Measurements from ENCODE around the gene STMP1.
"Not testable (repeated sequence)": the region's sequence is repeated elsewhere in the genome, so short reads cannot be mapped to it uniquely, and the experiment has no call there.

Gene STMP1

DNA sequence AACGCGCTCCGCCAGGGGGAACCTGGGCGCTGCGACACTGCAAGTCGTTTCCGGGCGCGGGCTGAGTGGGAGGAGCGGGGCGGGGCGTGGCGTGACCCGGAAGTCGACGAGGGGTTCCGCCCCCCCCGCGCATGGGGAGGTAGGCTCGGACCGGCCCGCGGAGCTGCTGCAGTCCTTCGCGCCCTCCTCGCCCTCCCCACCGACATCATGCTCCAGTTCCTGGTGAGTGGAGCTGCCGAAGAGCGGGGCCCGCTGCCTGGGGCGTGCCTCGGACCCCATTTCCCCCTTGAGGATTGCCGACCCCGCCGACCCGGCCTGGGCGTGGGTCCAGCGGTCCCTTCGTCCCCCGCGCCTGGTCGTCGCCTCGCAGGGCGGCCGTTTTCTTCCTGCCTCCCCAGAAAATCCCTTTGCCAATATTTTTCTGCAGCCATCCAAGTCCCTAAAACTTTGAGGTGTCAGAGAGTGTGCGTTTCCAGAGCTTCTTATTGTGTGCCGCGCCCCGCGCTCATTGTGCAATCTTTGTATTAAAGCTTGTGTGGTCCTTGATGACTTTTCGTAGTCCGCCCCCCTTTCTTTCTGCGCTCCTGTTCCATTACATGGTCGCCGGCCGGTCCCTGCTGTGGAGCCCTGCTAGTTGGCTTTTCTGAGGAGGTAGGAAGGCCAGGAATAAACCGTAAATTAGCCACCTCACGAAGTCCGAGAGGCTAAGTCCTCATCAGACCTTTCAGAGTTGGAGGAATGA lies at the start of gene STMP1:
Gene STMP1, plus strand, starts transcription at position 142 of the 742 bp plus-strand sequence.
- peak; percentile 84 for DNase-seq

DNA sequence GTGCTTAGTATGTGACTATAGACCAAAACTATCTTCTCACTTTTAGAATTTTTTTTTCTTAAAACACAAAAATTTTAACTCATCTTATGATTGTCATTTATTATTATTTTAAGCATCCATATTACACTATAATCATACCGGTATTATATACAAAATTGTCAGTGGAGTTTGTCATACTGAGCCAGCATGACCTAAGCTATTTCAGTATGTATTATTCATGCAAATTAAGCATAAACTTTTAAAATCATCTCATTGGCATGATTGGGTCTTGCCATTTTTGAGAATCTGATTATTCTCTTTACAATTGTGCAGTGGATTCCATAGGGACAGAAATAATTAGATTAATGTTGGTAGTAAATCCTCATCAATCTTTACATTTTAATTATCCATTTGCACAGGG lies 46.2 kb upstream of the STMP1 start:
- no peak for DNase-seq

DNA sequence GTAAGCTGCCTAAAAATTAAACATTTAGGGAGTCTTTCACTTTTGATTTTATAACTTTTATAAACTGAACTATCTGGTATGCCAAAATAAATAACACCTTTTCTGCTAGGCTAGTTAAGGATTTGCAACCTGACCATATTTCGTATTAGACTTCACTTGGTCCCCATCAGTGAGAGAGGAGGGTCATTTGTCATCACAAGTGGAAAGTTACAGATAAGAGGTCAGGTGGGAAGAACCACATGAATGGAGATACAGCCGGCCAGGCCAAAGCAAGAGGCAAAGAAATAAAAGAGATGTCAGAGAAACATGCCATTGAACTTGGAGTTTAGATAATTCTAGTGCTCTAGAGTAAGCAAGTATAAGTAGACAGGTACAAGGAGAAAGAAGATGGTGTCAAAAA lies 44.5 kb upstream of the STMP1 start:
- no peak for DNase-seq

DNA sequence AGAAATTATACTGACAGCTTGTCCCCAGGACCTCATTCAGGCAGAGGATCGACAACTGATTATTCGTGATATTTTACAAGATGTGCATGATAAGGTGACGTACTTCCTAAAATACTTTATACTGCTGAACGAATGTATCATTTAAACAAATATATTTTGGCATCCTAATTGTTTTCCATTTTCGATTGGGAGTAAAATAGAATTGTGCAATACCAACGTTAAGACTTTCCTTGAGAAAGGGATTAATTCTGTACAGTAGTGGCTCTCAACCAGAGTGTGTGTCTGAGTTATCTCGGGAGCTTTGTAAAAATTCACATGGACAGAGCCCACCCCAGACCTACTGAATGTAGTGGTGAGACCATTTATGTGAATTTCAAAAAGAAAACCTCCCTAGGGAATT lies 43.8 kb upstream of the STMP1 start:
- DNase-seq, result no peak

DNA sequence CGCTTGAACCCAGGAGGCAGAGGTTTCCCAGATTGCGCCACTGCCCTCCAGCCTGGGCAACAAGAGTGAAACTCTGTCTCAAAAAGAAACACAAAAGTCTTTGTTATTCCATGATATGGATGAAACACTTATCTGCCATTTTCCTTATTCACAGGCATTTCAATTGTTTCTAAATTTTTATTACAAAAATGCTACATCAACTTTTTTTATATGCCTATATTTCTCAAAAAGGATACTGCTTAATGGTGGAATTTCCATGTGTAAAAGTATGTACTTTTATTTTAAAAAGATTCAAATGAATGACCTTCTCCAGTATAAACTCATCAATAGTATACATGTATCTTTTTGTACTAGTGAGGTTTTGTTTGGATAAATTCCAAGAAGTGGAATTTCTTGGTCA lies 41.9 kb upstream of the STMP1 start:
- no peak for DNase-seq

DNA sequence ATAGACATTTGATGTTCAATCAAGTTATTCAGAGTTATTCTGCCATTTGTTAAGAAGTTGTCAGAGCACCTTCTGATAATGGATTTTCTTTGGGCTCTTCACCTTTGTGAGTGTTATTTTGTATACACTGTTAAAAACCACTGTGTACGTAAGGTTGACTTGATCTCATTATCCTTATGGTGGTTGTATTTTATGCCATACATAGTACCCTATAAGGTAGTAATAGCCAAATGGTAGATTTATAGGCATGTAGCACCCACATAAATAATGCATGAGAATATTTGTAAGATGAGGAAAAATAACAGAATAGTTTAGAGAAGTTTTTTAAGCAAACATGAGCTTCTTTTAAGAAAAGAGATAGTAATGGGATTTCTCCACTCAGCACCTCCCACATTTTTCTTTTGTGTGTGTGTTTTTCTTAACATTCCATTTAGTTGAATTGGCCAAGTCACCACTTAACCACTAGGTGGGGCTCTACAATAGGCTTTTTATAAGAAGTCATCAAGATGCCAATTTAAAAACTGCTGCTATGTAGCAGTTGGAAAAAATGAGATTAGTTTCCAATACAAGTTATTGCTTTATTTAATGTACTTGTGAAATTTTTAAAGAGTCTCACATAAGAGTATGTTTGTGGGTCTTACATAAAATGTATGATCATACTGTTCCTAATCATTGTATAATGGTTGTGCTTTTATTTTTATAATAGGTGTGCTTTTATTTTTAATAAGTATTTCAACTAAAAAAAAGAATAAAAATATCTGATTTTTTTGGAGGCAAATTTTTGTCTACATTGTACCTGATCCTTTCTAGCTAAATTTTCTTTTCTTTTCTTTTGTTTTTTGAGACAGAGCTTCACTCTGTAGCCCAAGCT lies 41.1 kb upstream of the STMP1 start:
- no peak for DNase-seq

DNA sequence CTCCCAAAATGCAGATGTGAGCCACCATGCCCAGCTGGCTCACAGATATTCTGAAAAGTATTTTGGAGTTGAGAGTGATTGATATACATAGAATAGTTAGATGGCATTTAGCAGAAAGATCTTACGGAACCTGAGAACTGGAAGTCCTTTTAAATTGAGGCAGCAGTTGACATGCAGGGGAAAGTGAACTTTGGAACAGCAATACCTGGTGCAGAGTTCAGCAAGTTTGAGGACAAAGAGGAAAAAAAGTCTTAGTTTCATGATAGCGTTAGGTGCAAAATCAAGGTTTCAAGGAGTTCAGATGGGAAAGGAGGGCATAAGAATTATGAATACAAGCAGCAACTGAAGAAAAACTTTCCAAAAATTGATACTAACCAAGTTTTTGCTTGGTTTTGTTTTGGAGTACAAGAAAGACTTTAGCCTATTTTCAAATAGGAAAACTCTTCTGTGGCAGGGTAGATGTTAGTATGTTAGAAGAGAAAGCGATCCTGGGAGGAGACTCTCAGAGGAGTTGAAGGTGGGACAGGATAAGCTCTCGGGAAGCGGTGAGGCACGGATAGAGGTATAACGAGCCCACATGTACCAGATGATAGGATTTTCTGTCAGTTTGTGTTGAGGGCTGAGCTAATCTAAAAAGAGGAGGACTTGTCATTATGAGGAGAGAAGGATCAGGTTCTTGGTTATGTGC lies 28.0 kb upstream of the STMP1 start:
- no peak for DNase-seq

DNA sequence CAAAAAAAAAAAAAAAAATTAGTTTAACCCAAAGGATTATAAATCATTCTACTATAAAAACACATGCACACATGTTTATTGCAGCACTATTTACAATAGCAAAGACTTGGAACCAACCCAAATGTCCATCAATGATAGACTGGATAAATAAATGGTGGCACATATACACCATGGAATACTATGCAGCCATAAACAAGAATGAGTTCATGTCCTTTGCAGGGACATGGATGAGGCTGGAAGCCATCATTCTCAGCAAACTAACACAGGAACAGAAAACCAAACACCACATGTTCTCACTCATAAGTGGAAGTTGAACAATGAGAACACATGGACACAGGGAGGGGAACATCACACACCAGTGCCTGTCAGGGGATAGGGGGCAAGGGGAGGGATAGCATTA lies 22.6 kb upstream of the STMP1 start:
- not testable (repeated sequence) for DNase-seq

DNA sequence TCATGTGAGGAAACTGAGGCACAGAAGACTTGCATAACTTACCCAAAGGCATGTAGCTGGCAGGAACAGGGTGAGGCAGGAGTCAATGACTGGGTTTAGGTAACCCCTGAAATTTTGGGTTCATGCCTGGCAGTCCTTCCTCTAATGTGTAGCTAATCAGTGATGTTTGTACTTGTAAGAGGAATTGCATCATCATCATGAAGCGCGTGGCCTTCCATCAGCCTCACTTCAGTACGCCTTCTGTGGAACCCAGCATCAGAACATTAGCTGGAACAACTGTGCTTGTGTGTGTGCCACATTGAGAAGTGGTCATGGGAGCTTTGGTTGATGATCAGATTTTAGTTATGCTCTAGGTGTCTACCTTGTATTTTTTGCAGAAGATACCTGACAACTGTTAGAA lies 18.2 kb upstream of the STMP1 start:
- no peak for DNase-seq

DNA sequence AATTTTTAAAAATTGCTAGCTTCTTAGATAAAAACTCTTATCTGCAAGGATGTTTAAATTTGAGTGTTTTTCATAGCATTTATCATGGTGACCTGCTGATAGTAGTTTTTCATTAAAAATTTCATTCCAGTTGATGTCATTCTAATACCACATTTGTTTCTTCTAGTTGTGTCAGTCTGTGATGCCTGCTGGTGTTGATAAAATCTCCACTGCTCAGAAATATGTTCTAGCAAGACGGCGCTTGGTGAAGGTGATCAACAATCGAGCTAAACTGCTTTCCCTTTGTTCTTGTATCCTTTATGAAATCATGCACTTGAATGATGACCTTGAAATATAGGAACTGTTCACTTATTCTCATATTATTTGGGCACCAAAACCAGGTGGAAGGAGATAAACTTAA lies 17.6 kb upstream of the STMP1 start:
- DNase-seq, result no peak

DNA sequence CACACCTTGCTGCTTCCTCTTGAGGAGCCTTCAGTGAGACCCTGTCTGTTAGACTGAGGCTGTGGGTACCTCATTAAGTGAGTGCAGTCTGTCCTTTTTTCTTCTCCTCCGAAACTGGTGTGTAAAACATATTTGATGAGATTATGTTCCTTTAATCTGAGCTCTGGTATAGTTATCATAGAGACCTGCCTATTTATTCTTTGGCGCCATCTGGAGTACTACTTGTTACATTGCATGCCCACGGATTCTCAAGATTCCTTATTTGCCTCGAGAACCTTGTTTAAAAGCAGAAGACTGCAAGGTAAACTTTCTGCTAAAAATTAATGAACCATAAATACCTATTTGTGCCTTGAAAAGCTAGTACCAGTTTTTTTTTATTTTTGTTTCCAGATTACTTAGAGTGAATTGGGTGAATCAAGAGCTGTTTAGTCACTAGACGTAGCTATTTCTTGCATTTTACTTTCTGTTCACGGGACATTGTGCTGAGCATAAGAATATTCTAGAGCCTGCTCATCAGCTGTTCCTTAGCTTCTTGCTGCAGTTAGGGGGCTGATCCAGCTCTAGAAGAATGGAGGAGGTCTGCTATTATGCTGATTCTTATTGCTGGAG lies 16.9 kb upstream of the STMP1 start:
- DNase-seq, result no peak

DNA sequence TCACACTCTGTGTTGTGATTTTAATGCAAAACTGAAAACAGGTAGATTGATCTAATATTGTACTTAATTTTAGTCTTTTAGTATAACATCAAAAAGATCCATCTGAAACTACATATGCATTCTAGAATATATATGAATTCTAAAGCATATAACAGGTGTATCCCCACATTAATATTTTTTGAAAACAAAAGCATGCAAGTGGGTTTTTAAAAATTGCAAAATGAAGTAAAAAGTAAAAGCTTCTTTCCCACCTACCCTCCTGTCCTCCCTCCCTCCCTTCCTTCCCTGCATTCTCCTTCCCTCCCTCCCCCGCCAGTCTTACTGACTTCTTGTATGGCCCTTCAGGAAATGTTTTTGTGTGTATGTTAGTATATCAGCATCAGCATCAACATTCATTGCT lies 14.6 kb upstream of the STMP1 start:
- no peak for DNase-seq

DNA sequence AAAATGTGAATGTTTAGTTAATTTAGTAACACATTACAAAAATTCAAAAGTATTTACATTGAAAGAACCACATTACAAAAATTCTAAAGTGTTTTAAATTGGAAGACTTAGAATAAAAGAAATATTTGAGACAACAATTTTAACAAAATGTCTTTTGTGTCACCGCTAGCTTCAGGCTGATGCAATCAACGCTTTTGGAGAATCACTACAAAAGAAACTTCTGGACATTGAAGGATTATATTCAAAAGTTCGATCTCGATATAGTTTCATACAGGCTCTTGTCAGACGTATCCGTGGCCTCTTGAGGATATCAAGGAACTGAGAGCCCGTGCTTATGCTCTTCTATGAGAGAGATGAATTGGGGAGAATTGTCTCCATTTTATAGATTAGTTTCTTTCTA lies 14.1 kb upstream of the STMP1 start:
- no peak for DNase-seq

DNA sequence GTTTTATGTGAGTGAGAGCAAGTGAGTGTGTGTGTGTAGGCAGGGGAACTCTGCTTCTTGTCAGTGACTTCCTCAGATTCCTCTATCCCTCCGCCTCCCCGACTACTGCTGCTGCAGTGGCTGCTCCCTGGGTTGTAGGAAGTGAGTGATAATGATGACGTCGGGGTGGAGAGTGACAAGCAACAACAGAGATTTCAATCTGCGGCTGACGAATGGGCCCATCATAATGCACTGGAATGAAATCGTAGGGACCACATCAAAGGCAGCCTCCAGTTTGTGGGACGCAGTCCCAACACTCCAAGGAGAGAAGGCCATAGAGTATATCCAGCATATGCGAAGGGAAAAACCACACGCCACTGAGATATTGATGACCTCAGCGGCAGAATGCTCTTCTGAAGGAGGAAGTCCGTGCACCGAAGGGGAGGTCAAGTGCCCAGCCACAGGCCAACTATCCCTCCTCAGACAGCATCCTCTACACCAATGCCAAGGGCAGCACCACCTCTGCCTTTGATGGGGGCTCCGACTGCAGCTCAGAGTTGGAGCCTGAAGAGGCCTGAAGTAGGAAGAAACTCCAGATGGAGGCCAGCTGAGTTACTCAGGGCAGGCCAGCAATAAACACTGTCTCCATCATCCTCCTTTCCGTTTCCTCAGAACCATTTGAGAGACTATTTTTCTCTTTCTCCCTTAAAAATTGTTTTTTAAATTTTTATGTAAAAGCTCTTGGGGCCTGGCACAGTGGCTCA lies 11.3 kb upstream of the STMP1 start:
- no peak for DNase-seq

DNA sequence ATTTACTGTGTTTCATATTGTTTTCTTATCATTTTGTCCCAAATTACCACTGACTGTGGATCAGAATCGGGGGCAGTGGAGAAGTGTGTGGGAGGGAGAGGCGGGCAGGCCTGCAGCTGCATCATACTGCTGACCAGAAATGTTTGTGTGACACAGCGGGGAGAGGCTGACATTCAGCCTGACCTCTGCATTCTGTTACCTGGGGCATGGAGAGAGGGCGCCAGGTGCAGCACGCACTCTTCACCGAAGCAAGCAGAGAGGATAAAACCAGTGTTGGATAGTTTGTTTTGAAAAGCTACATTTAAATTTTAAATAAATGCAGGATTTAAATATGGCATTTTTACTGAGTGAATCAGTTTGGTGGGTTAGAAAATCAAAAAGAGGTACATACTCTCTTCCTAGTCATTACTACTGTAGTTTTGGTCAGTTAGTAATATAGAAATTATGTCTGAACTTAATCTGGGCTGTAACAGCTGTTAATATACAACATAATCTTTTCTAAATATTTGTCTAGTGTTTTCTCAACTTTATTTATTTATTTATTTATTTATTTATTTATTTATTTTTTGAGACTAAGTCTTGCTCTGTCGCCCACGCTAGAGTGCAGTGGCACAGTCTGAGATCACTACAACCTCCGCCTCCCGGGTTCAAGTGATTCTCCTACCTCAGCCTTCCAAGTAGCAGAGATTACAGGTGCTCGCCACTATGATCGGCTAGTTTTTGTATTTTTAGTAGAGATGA lies 8.8 kb upstream of the STMP1 start:
- DNase-seq, result no peak

DNA sequence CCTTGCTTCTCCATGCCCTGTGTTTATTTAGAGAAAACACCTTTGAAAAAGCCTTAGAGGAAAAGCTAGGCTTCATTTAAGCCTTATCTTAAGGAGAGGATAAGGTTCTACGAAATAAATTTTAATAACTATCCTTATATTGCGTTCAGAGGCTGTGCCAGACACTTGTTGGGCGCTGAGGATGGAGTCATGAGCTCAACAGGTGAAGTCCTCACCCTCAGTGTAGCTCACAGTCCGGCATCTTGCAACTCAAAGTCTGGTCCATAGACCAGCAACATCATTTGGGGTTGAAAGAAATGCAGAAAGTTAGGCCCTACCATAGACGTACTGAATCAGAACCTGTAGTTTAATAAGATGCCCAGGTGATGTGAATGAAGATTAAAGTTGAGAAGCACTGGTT lies 3.8 kb upstream of the STMP1 start:
- DNase-seq, result no peak

DNA sequence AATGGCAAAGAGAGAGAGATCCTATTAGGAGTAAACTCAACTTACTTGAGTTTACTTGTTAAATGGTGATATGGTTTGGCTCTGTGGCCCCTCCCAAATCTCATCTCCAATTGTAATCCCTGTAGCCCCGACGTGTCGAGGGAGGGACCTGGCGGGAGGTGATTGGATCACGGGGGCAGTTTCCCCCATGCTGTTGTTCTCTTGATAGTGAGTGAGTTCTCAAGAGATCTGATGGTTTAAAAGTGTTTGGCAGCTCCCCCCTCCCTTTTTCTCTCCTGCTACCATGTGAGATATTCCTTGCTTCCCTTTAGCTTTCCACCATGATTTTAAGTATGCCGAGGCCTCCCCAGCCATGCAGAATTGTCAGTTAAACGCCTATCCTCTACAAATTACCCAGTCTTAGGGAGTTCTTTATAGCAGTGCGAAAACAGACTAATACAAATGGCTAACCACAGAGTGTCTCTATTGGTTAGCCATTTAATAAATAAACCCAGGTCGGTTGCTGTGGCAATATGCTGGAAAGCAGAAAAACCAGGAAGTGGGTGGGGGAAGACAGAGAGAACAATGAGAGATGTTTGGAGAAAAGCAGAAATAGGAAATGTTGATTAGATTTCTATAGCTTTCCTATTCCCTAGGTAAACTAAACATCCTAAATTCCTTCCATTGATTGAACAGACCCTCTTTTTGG lies 3.0 kb upstream of the STMP1 start:
- DNase-seq, result no peak

DNA sequence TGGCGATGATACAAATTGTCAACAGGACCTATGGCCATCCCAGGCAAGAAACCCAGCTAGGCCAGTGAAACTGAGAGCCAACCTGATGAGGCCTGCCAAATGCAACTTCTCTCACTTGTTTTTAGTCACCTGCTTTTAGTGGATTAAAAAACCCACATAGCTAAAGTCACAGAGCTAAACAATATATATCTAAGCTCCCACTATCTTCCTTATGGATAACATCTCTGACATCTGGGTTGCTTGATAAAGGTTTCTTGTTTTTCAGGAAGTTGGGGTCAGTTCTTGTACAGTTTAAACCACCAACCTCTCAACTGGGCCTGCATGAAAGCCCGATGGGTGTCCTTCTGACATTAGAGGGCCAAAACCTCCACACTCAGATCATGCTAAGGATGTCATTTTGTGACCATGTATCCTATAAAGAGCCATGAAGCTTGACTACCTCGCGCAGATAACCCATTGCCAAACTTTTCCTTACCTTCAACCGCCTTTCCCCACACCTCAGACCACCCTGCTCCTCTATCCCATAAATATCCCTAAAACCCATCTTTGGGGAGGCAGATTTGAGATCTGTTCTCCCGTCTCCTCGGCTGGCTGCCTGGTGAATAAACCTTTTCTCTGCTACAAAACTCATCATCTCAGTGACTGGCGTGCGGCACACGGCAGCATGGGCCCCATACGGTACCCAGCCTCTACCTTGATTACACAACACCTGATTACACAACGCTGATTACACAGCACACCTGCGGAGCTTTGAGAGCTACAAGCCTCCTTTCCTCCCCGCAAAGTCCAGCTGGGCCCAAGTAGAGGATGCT lies 797 bp upstream of the STMP1 start:
- no peak for DNase-seq

DNA sequence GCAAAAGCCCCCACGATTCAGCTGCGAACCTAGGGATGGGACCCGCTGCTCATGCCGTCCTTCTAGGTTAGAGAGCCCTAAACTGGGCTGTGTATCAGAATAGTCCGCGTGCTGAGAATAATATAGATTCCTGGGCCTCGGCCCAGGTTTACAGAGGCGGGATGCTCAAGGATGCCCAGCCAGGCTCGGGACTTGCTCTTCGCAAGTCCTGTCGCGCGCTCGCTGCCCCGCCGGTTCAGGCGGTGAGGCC lies 266 bp upstream of the STMP1 start:
- no peak for DNase-seq

DNA sequence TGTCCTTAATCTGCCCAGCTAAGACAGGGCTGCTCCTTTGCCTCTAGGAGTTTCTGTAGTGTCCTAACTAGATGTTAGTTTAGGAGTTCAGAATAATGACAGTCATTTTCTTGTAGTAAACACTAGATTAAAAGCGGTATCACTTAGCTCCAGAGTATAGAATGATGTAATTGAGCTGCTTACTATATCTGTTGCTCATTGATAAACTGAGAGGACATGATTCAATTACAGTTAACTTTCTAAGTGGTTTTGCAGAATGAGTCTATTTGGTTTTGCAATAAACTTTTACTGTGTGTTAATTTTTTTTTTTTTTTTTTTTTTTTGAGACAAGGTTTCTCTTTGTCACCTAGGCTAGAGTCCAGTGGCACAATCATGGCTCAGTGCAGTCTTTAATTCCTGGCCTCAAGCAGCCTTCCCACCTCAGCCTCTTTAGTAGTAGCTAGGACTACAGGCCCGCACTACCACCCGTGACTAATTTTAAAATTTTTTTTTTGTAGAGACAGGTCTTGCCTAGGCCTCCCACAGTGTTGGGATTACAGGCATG lies 1.8 kb downstream of the STMP1 start:
- DNase-seq, result no peak
